ENCODE results near the gene UBE2Q1. TPM values are rescaled to one million over a fixed set of nuclear protein-coding genes. Genes with fewer than 3 reads are reported as not detected.
A peak's percentile ranks its signal among the peaks of the same experiment; 100 is the strongest.

UBE2Q1 gene
- total RNA-seq, 1 donor from 2014 or later = 88.3 TPM

DNA sequence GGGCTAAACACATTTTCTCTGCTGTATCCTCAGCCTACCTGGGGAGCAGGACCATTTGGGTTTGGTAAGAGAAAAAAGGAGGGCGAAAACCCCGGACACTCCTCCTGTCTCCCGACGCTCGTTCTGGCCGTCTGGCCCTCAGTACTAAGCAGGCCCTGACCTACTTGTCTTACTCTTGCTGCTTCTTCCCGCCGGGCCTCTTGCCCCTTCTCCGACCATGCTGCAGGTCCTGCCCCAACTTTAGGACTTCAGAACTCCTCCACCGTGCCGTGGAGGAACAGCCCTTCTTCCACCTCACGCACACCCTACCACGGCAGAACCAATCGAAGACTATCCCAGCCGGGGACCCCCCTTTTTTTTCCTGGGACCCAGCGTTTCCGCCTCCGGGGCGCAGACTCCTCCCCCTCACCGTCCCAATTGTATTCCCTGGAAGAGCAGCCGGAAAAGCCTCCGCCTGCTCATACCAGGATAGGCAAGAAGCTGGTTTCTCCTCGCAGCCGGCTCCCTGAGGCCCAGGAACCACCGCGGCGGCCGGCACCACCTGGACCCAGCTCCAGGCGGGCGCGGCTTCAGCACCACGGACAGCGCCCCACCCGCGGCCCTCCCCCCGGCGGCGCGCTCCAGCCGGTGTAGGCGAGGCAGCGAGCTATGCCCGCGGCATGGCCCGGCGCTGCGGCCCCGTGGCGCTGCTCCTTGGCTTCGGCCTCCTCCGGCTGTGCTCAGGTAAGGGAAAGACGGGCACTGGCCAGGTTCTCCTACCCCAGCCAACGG, 9.1 kb upstream of the UBE2Q1 start, which contains the start of gene CHRNB2:
Gene CHRNB2 (plus strand): TSS at position 393 of the 771 bp plus-strand sequence. CDS start 267 bp downstream, at position 660.
- no peaks in the 10 kb centered on the region for H3K36me3 Mint-ChIP-seq (ENCODE audit: insufficient read depth)

DNA sequence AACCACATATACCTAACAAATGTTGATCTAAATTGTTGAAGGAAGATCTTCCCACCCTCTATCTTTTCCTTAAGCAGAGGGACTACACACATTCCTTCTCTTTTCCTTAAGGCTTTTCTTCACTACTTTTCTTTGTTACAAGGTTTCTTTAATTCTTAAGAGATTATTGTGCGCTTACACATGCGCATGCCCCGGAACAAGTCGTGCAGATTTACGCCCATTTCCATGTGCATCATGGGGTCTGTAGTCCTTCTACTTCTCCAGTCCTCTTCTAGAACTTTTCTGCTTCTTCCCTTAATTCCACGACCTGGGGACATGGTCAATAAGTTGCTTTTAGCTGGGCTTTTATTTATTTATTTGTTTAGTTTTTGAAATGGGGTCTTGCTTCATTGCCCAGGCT, 7.4 kb upstream of the UBE2Q1 start:
- Mint-ChIP-seq H3K36me3 (ENCODE audit: insufficient read depth) (no peaks in the 10 kb centered on the region), H3K27ac (no peak overlapping the region), H3K4me3 (ENCODE audit: low read depth) (no peak overlapping the region), H3K4me1 (ENCODE audit: low read depth) (peaks cover 5% of the 10 kb centered on the region), H3K27me3 (peaks cover 39% of the 10 kb centered on the region), H3K9me3 (ENCODE audit: low read depth) (no peaks in the 10 kb centered on the region)
- TF ChIP-seq, protein P1, sequence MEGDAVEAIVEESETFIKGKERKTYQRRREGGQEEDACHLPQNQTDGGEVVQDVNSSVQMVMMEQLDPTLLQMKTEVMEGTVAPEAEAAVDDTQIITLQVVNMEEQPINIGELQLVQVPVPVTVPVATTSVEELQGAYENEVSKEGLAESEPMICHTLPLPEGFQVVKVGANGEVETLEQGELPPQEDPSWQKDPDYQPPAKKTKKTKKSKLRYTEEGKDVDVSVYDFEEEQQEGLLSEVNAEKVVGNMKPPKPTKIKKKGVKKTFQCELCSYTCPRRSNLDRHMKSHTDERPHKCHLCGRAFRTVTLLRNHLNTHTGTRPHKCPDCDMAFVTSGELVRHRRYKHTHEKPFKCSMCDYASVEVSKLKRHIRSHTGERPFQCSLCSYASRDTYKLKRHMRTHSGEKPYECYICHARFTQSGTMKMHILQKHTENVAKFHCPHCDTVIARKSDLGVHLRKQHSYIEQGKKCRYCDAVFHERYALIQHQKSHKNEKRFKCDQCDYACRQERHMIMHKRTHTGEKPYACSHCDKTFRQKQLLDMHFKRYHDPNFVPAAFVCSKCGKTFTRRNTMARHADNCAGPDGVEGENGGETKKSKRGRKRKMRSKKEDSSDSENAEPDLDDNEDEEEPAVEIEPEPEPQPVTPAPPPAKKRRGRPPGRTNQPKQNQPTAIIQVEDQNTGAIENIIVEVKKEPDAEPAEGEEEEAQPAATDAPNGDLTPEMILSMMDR (IDR thresholded peaks at IDR 0.05; ENCODE audit: unreplicated experiment) = no peak
- no peak for DNase-seq (ENCODE audit: low spot score, unreplicated experiment)

More for the DNA sequence above, 9.1 kb upstream of the UBE2Q1 start, which contains the start of gene CHRNB2:
- DNase-seq (ENCODE audit: low spot score, unreplicated experiment) = peak; percentile 87
- H3K9me3 Mint-ChIP-seq (ENCODE audit: low read depth) = no peaks in the 10 kb centered on the region
- H3K4me3 Mint-ChIP-seq (ENCODE audit: low read depth) = peak within 1 kb of the TSS; percentile 73
- TF ChIP-seq, protein P1 (IDR thresholded peaks at IDR 0.05; ENCODE audit: unreplicated experiment) = no peak
- peaks cover 39% of the 10 kb centered on the region for H3K27me3 Mint-ChIP-seq
- no peak within 1 kb of the TSS for H3K27ac Mint-ChIP-seq
- H3K4me1 Mint-ChIP-seq (ENCODE audit: low read depth) = peaks cover 5% of the 10 kb centered on the region

DNA sequence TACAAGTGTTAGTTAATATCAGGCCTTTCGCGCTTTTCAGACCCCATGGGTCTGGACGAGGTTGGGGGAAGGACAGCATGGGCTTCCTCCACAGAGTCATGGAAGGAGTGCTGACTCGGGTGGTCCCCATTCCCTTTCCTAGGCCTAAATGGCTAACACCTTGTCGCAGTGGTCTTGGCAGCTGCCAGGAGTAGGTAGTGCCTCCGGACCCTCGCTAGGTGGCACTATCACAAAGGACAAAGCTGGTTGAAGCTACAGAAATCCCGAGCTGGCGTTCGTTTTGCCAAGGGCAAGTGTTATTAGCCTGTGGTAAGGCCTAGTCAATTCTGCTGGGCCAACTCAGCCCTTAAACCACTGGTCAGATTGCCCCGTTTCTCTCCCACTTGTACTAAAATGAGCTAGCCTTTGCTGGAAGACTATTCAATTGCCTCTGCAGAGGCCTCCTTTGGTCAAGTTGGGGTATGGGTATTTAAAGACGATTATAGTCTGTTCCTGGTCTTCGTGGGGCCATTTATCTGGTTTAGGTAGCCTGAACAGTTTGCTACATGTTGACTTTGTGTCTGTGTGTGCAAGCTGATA, 1.1 kb upstream of the UBE2Q1 start:
- H3K9me3 Mint-ChIP-seq (ENCODE audit: low read depth) = no peaks in the 10 kb centered on the region
- H3K27me3 Mint-ChIP-seq = no peaks in the 10 kb centered on the region
- H3K36me3 Mint-ChIP-seq (ENCODE audit: insufficient read depth) = peaks cover 6% of the 10 kb centered on the region
- H3K4me1 Mint-ChIP-seq (ENCODE audit: low read depth) = peaks cover 21% of the 10 kb centered on the region
- TF ChIP-seq, protein P1 (IDR thresholded peaks at IDR 0.05; ENCODE audit: unreplicated experiment) = peak; percentile 93
- DNase-seq (ENCODE audit: low spot score, unreplicated experiment) = peak; percentile 77
- peak overlapping the region; percentile 94 for H3K27ac Mint-ChIP-seq
- peak overlapping the region; percentile 71 for H3K4me3 Mint-ChIP-seq (ENCODE audit: low read depth)

DNA sequence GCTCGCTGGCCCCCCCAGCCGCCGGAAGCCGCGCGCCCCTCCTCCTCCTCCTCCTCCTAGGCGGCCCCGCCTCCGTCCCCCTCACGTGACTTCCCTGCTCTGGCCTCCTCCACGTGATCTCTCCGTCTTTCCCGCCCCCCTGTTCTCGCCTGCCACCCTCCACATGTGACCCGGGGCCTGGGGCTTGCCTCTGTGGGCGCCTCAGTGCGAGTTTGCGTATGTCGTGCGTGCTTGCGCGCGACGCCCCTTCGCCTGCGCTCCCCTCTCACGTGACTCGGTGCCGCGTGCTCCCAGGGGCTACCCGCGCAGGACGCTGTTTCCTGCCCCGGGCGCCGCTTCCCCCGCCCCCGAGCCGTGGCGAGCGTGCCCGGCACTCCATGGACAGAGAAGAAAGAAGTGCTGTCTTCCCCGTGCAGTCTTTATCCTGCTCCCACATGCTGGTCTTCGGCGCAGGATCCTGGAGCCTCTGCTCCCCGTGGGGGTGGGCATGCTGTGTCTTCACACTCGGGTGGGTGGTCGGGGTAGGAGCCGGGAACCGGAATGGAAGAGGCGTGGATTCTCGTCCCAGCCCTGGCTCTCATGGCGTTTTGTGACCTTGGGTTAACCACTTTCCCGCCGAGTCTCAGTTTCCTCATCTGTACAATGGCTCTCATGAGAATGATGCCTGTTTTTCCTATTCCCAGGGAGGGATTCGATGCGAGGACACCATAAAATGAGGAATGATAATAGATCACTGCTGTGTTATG, 431 bp upstream of the UBE2Q1 start:
- Mint-ChIP-seq H3K27ac (peak overlapping the region; percentile 94), H3K36me3 (ENCODE audit: insufficient read depth) (peaks cover 7% of the 10 kb centered on the region), H3K27me3 (no peaks in the 10 kb centered on the region), H3K4me1 (ENCODE audit: low read depth) (peaks cover 21% of the 10 kb centered on the region), H3K4me3 (ENCODE audit: low read depth) (peak overlapping the region; percentile 71), H3K9me3 (ENCODE audit: low read depth) (no peaks in the 10 kb centered on the region)
- DNase-seq (ENCODE audit: low spot score, unreplicated experiment) = peak; percentile 95
- TF ChIP-seq, protein P1 (IDR thresholded peaks at IDR 0.05; ENCODE audit: unreplicated experiment) = no peak

All from progenitor cell of endocrine pancreas (in vitro differentiated cells).